GM18868 (cell line): ENCODE results near the gene TAGLN3.

Source experiments
- ATAC-seq: cut with Tn5 transposase; IDR thresholded peaks from one replicate; pipeline ENCODE4 v1.9.1; 2021; ENCODE audit warnings: mild to moderate bottlenecking, moderate library complexity; ENCODE audit not compliant: unreplicated experiment

TAGLN3 gene

GRCh38 chr3:111976254-111976653, 22.5 kb upstream of the TAGLN3 start:
- ATAC-seq, result no peak

- peak; percentile 93 for ATAC-seq
Observed at GRCh38 chr3:111978583-111979433, 19.9 kb upstream of the TAGLN3 start, which contains the start of gene ABHD10. ABHD10 (plus strand) TSS chr3:111979026; CDS start chr3:111979062, 36 bp downstream.

GRCh38 chr3:111979434-111980038, 19.2 kb upstream of the TAGLN3 start:
- ATAC-seq, result peak; percentile 33

GRCh38 chr3:111980716-111981456, 17.8 kb upstream of the TAGLN3 start:
- no peak for ATAC-seq

GRCh38 chr3:111981457-111981763, 17.3 kb upstream of the TAGLN3 start:
- ATAC-seq, result no peak

GRCh38 chr3:111984636-111985298, 14.0 kb upstream of the TAGLN3 start:
- ATAC-seq, result no peak

GRCh38 chr3:111986800-111987199, 11.9 kb upstream of the TAGLN3 start:
- ATAC-seq, result no peak

- peak; percentile 95 for ATAC-seq
Observed at GRCh38 chr3:111989061-111989678, 9.6 kb upstream of the TAGLN3 start.

- ATAC-seq, result no peak
Observed at GRCh38 chr3:111993038-111993437, 5.7 kb upstream of the TAGLN3 start.

- ATAC-seq, result peak; percentile 41
Observed at GRCh38 chr3:111999484-112000324, 982 bp downstream of the TAGLN3 start.

GRCh38 chr3:112000367-112000771, 1.6 kb downstream of the TAGLN3 start:
- ATAC-seq, result no peak

- no peak for ATAC-seq
Observed at GRCh38 chr3:112000966-112001365, 2.2 kb downstream of the TAGLN3 start.

- ATAC-seq, result no peak
Observed at GRCh38 chr3:112001526-112001925, 2.8 kb downstream of the TAGLN3 start.

GRCh38 chr3:112002096-112002971, 3.6 kb downstream of the TAGLN3 start:
- ATAC-seq, result no peak

GRCh38 chr3:112003321-112004080, 4.8 kb downstream of the TAGLN3 start:
- no peak for ATAC-seq

- no peak for ATAC-seq
Observed at GRCh38 chr3:112004187-112004586, 5.5 kb downstream of the TAGLN3 start.

- no peak for ATAC-seq
Observed at GRCh38 chr3:112004669-112005068, 5.9 kb downstream of the TAGLN3 start.

- ATAC-seq, result no peak
Observed at GRCh38 chr3:112005091-112005672, 6.5 kb downstream of the TAGLN3 start.
